H1 (cell line): ENCODE measurements around the gene GLRX5. TPM values are rescaled to one million over a fixed set of nuclear protein-coding genes. Genes with fewer than 3 reads are reported as not detected.

ENCODE experiments used
- CTCF ChIA-PET: fragments of 300-600 bp; sonication (Branson Sonifier 250); formaldehyde crosslinking; loops from one replicate; lab custom pipeline; 2021; ENCODE audit not compliant: partially characterized antibody; lab: Charles Lee
- POLR2A ChIA-PET: fragments of 300-600 bp; sonication (Branson Sonifier 250); formaldehyde crosslinking; loops from one replicate; lab custom pipeline; 2021; ENCODE audit warnings: inconsistent platforms; ENCODE audit not compliant: partially characterized antibody; lab: Charles Lee
- DNase-seq, 2 experiments: peaks; one replicate each; pipeline versions ENCODE4 v3.0.0 to v3.0.0-alpha.2; 2010 to 2022; ENCODE audit warnings: low spot score in 2 of 2, low read depth in 1 of 2, mixed read lengths in 1 of 2
- FAIRE-seq: peaks from 2 replicates; lab custom pipeline; 2011; peaks lifted over from hg19 to GRCh38; lab: Jason Lieb, UNC
- H2AFZ ChIP-seq: 2 replicates; pipeline ENCODE4 v1.8.1; 2012; ENCODE audit warnings: low read length, inconsistent platforms
- H2AK5ac ChIP-seq: 2 replicates; pipeline ENCODE4 v1.6.1; 2013; ENCODE audit warnings: low read depth, low read length
- H2BK120ac ChIP-seq: replicated peaks from 2 replicates; pipeline ENCODE3; 2013; ENCODE audit warnings: low read depth, low read length, inconsistent platforms
- H2BK12ac ChIP-seq: 2 replicates; pipeline ENCODE4 v1.6.1; 2013; ENCODE audit warnings: low read depth, low read length
- H2BK15ac ChIP-seq: 2 replicates; pipeline ENCODE4 v1.6.1; 2013; ENCODE audit warnings: low read length
- H2BK20ac ChIP-seq: 2 replicates; pipeline ENCODE4 v1.6.1; 2013; ENCODE audit warnings: low read length
- H2BK5ac ChIP-seq: 2 replicates; pipeline ENCODE4 v1.6.1; 2013; ENCODE audit warnings: low read depth, low read length
- H3K14ac ChIP-seq: 2 replicates; pipeline ENCODE4 v1.6.1; 2013; ENCODE audit warnings: inconsistent platforms; ENCODE audit not compliant: insufficient read length
- H3K18ac ChIP-seq: 2 replicates; pipeline ENCODE4 v1.6.1; 2013; ENCODE audit warnings: low read length; ENCODE audit errors: extremely low read depth
- H3K23ac ChIP-seq: 2 replicates; pipeline ENCODE4 v1.6.1; 2013; ENCODE audit warnings: inconsistent platforms; ENCODE audit not compliant: insufficient read length
- H3K23me2 ChIP-seq: 2 replicates; pipeline ENCODE4 v1.6.1; 2013; ENCODE audit warnings: low read depth, low read length
- H3K27ac ChIP-seq: 2 replicates; pipeline ENCODE4 v1.6.1; 2011; ENCODE audit warnings: low read depth, low read length, inconsistent platforms
- H3K27me3 ChIP-seq, 4 experiments: replicated peaks in 1 of 4; 1 replicate in 1 of 4; 2 replicates in 3 of 4; pipeline versions ENCODE4 v1.6.1 to v1.8.1; 2011 to 2013; ENCODE audit warnings: low read length in 3 of 4, mild to moderate bottlenecking in 3 of 4, inconsistent platforms in 2 of 4, mixed read lengths in 2 of 4, moderate library complexity in 1 of 4; ENCODE audit not compliant: control insufficient read depth in 3 of 4, insufficient read depth in 3 of 4; ENCODE audit errors: extremely low read depth in 1 of 4
- H3K36me3 ChIP-seq, 4 experiments: 2 replicates each; pipeline versions ENCODE4 v1.6.1 to v1.8.1; 2011 to 2013; ENCODE audit warnings: mild to moderate bottlenecking in 4 of 4, low read length in 3 of 4, moderate library complexity in 2 of 4, control low read depth in 1 of 4, inconsistent platforms in 1 of 4; ENCODE audit not compliant: insufficient read depth in 4 of 4, control insufficient read depth in 2 of 4
- H3K4ac ChIP-seq: replicated peaks from 2 replicates; pipeline ENCODE3; 2013; ENCODE audit warnings: low read length, low read depth, mixed read lengths, inconsistent platforms; ENCODE audit not compliant: insufficient read length
- H3K4me1 ChIP-seq, 4 experiments: replicated peaks in 1 of 4; 1 replicate in 1 of 4; 2 replicates in 3 of 4; pipeline versions ENCODE4 v1.6.1 to v1.8.1; 2011 to 2013; ENCODE audit warnings: low read length in 3 of 4, inconsistent platforms in 2 of 4, mixed read lengths in 1 of 4; ENCODE audit not compliant: insufficient read depth in 4 of 4, control insufficient read depth in 3 of 4
- H3K4me2 ChIP-seq, 2 experiments: 2 replicates each; pipeline versions ENCODE4 v1.6.1 to v1.8.1; 2011 to 2013; ENCODE audit warnings: low read depth in 2 of 2, low read length in 2 of 2, control low read depth in 1 of 2, inconsistent platforms in 1 of 2, mild to moderate bottlenecking in 1 of 2; ENCODE audit not compliant: insufficient read depth in 1 of 2
- H3K4me3 ChIP-seq, 4 experiments: fragments of 200-600, 300-600 bp in 1 of 4; sonication (generic), shearing (Covaris generic), sonication (Bioruptor Twin) in 1 of 4; 2 replicates each; pipeline versions ENCODE4 v1.5.1 to v1.8.1; 2011 to 2016; ENCODE audit warnings: low read length in 4 of 4, low read depth in 3 of 4, control low read depth in 2 of 4, inconsistent platforms in 2 of 4, mild to moderate bottlenecking in 2 of 4, mixed read lengths in 1 of 4, moderate library complexity in 1 of 4; ENCODE audit not compliant: insufficient read depth in 2 of 4; ENCODE audit errors: extremely low read depth in 1 of 4
- H3K56ac ChIP-seq: replicated peaks from 2 replicates; pipeline ENCODE3; 2013; ENCODE audit warnings: low read depth, mild to moderate bottlenecking, mixed read lengths, low read length, inconsistent platforms; ENCODE audit not compliant: insufficient read length
- H3K79me1 ChIP-seq: 2 replicates; pipeline ENCODE4 v1.6.1; 2013; ENCODE audit warnings: low read depth, low read length, control low read depth
- H3K79me2 ChIP-seq, 2 experiments: 2 replicates each; pipeline versions ENCODE4 v1.6.1 to v1.8.1; 2012 to 2013; ENCODE audit warnings: low read length in 2 of 2, mild to moderate bottlenecking in 2 of 2, inconsistent platforms in 1 of 2; ENCODE audit not compliant: insufficient read depth in 2 of 2, control insufficient read depth in 1 of 2
- H3K9ac ChIP-seq, 4 experiments: replicated peaks in 1 of 4; 1 replicate in 1 of 4; 2 replicates in 3 of 4; pipeline versions ENCODE4 v1.6.1 to v1.8.1; 2011 to 2013; ENCODE audit warnings: low read depth in 3 of 4, low read length in 3 of 4, control low read depth in 2 of 4, mild to moderate bottlenecking in 2 of 4, moderate library complexity in 2 of 4, inconsistent platforms in 1 of 4; ENCODE audit errors: extremely low read depth in 1 of 4
- H3K9me3 ChIP-seq, 2 experiments: 2 replicates each; pipeline versions ENCODE4 v1.6.1 to v1.8.1; 2012 to 2013; ENCODE audit warnings: mild to moderate bottlenecking in 2 of 2, moderate library complexity in 2 of 2, control low read depth in 1 of 2, inconsistent platforms in 1 of 2, low read depth in 1 of 2, low read length in 1 of 2, mixed read lengths in 1 of 2; ENCODE audit not compliant: insufficient read depth in 2 of 2
- H4K20me1 ChIP-seq, 2 experiments: replicated peaks in 1 of 2; 2 replicates each; pipeline versions ENCODE3 to v1.8.1; 2011 to 2013; ENCODE audit warnings: inconsistent platforms in 2 of 2, low read length in 2 of 2, mild to moderate bottlenecking in 1 of 2; ENCODE audit not compliant: insufficient read depth in 2 of 2, control insufficient read depth in 1 of 2
- H4K5ac ChIP-seq: 2 replicates; pipeline ENCODE4 v1.6.1; 2013; ENCODE audit warnings: low read length, low read depth, mixed read lengths, inconsistent platforms; ENCODE audit not compliant: insufficient read length
- H4K8ac ChIP-seq: 2 replicates; pipeline ENCODE4 v1.8.0; 2013; ENCODE audit warnings: mild to moderate bottlenecking, moderate library complexity, low read length, inconsistent platforms; ENCODE audit not compliant: insufficient read depth; ENCODE audit errors: extremely low read depth
- H4K91ac ChIP-seq: replicated peaks from 2 replicates; pipeline ENCODE3; 2013; ENCODE audit warnings: low read length, mixed read lengths, inconsistent platforms; ENCODE audit not compliant: insufficient read length
- BCL11A ChIP-seq, 2 experiments: IDR thresholded peaks; one replicate each; pipeline ENCODE4 v1.6.1; 2011; ENCODE audit warnings: low read depth in 2 of 2, low read length in 2 of 2, mild to moderate bottlenecking in 2 of 2
- BRCA1 ChIP-seq: IDR thresholded peaks from 2 replicates; pipeline ENCODE4 v1.6.1; 2012; ENCODE audit warnings: low read depth, low read length, improper control_type of control experiment
- CHD1 ChIP-seq: IDR thresholded peaks from 2 replicates; pipeline ENCODE4 v1.6.1; 2012; ENCODE audit warnings: low read depth, low read length, improper control_type of control experiment
- CHD2 ChIP-seq: IDR thresholded peaks from 2 replicates; pipeline ENCODE4 v1.6.1; 2012; ENCODE audit warnings: low read length, improper control_type of control experiment
- EP300 ChIP-seq, 2 experiments: IDR thresholded peaks; 1 replicate in 1 of 2; 2 replicates in 1 of 2; pipeline ENCODE4 v1.6.1; 2011 to 2012; ENCODE audit warnings: low read depth in 2 of 2, low read length in 2 of 2, mild to moderate bottlenecking in 2 of 2, borderline replicate concordance in 1 of 2, inconsistent platforms in 1 of 2, moderate library complexity in 1 of 2
- FOSL1 ChIP-seq: IDR thresholded peaks from 2 replicates; pipeline ENCODE4 v1.6.1; 2011; ENCODE audit warnings: mild to moderate bottlenecking, low read depth, low read length, moderate library complexity; ENCODE audit not compliant: insufficient read depth
- KDM4A ChIP-seq: IDR thresholded peaks from one replicate; pipeline ENCODE4 v1.7.1; 2012; ENCODE audit warnings: low read depth, mild to moderate bottlenecking, moderate library complexity, low read length, inconsistent platforms; ENCODE audit not compliant: severe bottlenecking
- MAFK ChIP-seq: IDR thresholded peaks from 2 replicates; pipeline ENCODE4 v1.6.1; 2012; ENCODE audit warnings: low read depth, mild to moderate bottlenecking, improper control_type of control experiment, low read length
- POLR2A ChIP-seq, 2 experiments: IDR thresholded peaks; 1 replicate in 1 of 2; 2 replicates in 1 of 2; pipeline ENCODE4 v1.6.1; 2011; ENCODE audit warnings: low read depth in 2 of 2, low read length in 2 of 2, mild to moderate bottlenecking in 2 of 2; ENCODE audit errors: control extremely low read depth in 1 of 2
- POLR2AphosphoS5 ChIP-seq: IDR thresholded peaks from 2 replicates; pipeline ENCODE4 v1.6.1; 2011; ENCODE audit warnings: low read depth, low read length
- SIN3A ChIP-seq, 2 experiments: IDR thresholded peaks in 1 of 2; conservative IDR thresholded peaks in 1 of 2; 2 replicates each; pipeline ENCODE4 v1.6.1; 2011 to 2012; ENCODE audit warnings: low read length in 2 of 2, improper control_type of control experiment in 1 of 2, low read depth in 1 of 2, mild to moderate bottlenecking in 1 of 2
- SIX5 ChIP-seq: IDR thresholded peaks from 2 replicates; pipeline ENCODE4 v1.6.1; 2011; ENCODE audit warnings: mild to moderate bottlenecking, low read depth, low read length
- WGBS, 2 experiments: shearing (Covaris generic) in 1 of 2; methylation state at CpG; one replicate each; pipeline versions ENCODE4 v1.1.6 to v1.1.7; 2013 to 2015; ENCODE audit warnings: low lambda C conversion rate in 2 of 2, mixed read lengths in 2 of 2, inconsistent platforms in 1 of 2, low coverage in 1 of 2, missing lambda C conversion rate in 1 of 2; ENCODE audit not compliant: insufficient replicate concordance in 2 of 2, insufficient coverage in 1 of 2, insufficient read length in 1 of 2; ENCODE audit errors: extremely low coverage in 1 of 2, missing lambda C conversion rate in 1 of 2; 5-methylcytosine and 5-hydroxymethylcytosine counted together
- polyA plus RNA-seq, 7 experiments: library from polyadenylated mRNA; depleted of rRNA in 3 of 7; stranded (reverse) in 5 of 7; unstranded in 2 of 7; fragments of >200 nt in 5 of 7; fragments of 200-250 nt in 2 of 7; gene quantifications; 1 replicate in 5 of 7; 2 replicates in 1 of 7; 4 replicates in 1 of 7; pipeline versions ENCODE4 v1.2.1 to v1.2.3, GENCODE V29; 2011 to 2013; ENCODE audit warnings: missing spikeins in 2 of 7, mixed read lengths in 2 of 7
- total RNA-seq: library from RNA; stranded (reverse); fragmentation: NEBNext Ultra II Directional; extraction: Animal tissue kit (Norgen Biotek cat#: 25700); gene quantifications from 2 replicates; pipeline ENCODE4 v1.2.1, GENCODE V29; 2021
- TF ChIP-seq, protein P1 (sequence below): IDR thresholded peaks from 2 replicates; pipeline ENCODE4 v1.6.1; 2011; ENCODE audit warnings: low read depth, mild to moderate bottlenecking, low read length; ENCODE audit not compliant: insufficient read depth

Gene GLRX5
- total and polyA plus RNA-seq, 2 of the 8 experiments (the other 6 are each of a cell fraction or from before 2014, with no cell fraction given): 70.1 to 88.8 TPM

DNA sequence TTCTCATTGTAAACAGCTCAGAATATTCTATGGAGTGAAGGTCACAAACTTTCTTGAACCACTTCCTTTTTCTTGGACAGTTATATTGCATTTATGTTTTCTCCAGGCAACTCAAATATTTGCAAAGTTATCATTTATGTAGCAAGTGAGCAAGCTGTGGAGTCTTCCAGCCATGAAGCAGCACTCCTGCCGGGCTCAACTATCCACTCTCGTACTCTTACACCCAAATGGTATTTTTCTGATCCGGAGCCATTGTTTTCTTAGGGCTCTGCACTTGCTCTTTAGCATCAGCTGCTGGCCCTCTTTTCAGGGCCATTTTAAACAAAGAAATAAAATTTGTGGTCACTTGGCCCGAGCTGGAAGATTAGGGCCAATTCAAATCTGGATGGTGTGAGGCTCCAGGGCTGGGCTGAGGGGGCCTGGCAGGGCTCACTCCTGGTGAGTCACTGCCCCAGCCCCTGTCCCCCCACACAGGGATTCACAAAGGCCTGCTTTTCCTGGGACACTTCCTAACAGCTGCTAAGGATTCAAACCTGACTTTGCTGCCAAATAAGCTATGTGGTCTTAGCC, 38.1 kb upstream of the GLRX5 start:
- no peak for FAIRE-seq
- Histone ChIP-seq H3K14ac (no peak overlapping the region), H4K5ac (no peak overlapping the region), H2BK120ac (no peak overlapping the region), H3K36me3 (no peaks in the 10 kb centered on the region), H3K27me3 (no peaks in the 10 kb centered on the region), H4K8ac (no peak overlapping the region), H3K27ac (no peak overlapping the region), H3K23me2 (no peaks in the 10 kb centered on the region), H2AK5ac (no peak overlapping the region), H3K79me2 (no peaks in the 10 kb centered on the region), H2BK15ac (no peak overlapping the region), H3K9me3 (no peaks in the 10 kb centered on the region), H3K4ac (no peak overlapping the region), H2BK20ac (no peak overlapping the region), H3K79me1 (no peaks in the 10 kb centered on the region), H2BK5ac (no peak overlapping the region), H4K91ac (no peak overlapping the region), H3K18ac (no peak overlapping the region), H3K23ac (no peak overlapping the region), H3K4me3 (no peak overlapping the region), H3K4me1 (0 out of 7 replicates have a peak, but pooled peaks cover 0 to 3% (median 0%) of the 10 kb centered on the region in 4 experiments), H4K20me1 (no peaks in the 10 kb centered on the region), H2BK12ac (no peak overlapping the region), H3K4me2 (no peak overlapping the region), H3K9ac (no peak overlapping the region), H2AFZ (no peak overlapping the region), H3K56ac (no peak overlapping the region)
- POLR2A ChIA-PET: interaction anchor here (1.0 kb wide), 1 partner anchor 37 kb away, joined by 3 read pairs; no protein-coding TSS in a partner anchor
- 81% methylated on average over 4 of the region's 4 CpGs; no CpG with 5 or more reads in 1 of the 2 experiments for WGBS, 2 experiments
- DNase-seq: no peak
- CTCF ChIA-PET: interaction anchor here (1.0 to 2.9 kb wide), 9 partner anchors 11 to 69 kb away, joined by 3 to 7 read pairs (median 3); partner anchors contain the start of gene SYNE3
- TF ChIP-seq POLR2A (IDR thresholded peaks at IDR 0.05; ENCODE audit: control extremely low read depth in 1 of 2, low read depth in 2 of 2, low read length in 2 of 2) (no peak), KDM4A (no peak), POLR2AphosphoS5 (no peak), CHD1 (no peak), EP300 (IDR thresholded peaks at IDR 0.05; ENCODE audit: borderline replicate concordance in 1 of 2, low read depth in 2 of 2, low read length in 2 of 2) (no peak), FOSL1 (no peak), SIN3A (conservative IDR thresholded peaks at IDR 0.05 in 1 of 2, IDR thresholded peaks at IDR 0.05 in 1 of 2; ENCODE audit: low read depth in 1 of 2, low read length in 2 of 2) (no peak), MAFK (no peak), CHD2 (no peak), BCL11A (IDR thresholded peaks at IDR 0.05; ENCODE audit: low read depth in 2 of 2, low read length in 2 of 2) (no peak), SIX5 (no peak), BRCA1 (no peak)
- TF ChIP-seq, protein P1, sequence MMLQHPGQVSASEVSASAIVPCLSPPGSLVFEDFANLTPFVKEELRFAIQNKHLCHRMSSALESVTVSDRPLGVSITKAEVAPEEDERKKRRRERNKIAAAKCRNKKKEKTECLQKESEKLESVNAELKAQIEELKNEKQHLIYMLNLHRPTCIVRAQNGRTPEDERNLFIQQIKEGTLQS: no peak
